SK-N-SH (cell line): ENCODE measurements around the gene SMCO2.

Experiments
- GABPA ChIP-seq: IDR thresholded peaks from 2 replicates; pipeline ENCODE4 v1.4.0; 2012; ENCODE audit warnings: low read depth, mild to moderate bottlenecking
- POLR2AphosphoS5 ChIP-seq: IDR thresholded peaks from 2 replicates; pipeline ENCODE4 v1.6.1; 2012; ENCODE audit warnings: low read depth, low read length
- SIN3A ChIP-seq: IDR thresholded peaks from 2 replicates; pipeline ENCODE4 v1.6.1; 2012; ENCODE audit warnings: low read depth, mild to moderate bottlenecking, low read length, moderate library complexity, borderline replicate concordance
- TF ChIP-seq, protein P1 (sequence below): fragments of 200-600 bp; sonication (generic); IDR thresholded peaks from 2 replicates; pipeline ENCODE4 v1.6.1; 2017; ENCODE audit warnings: antibody characterized with exemption, mild to moderate bottlenecking, moderate library complexity
- TF ChIP-seq, protein P2 (sequence below): IDR thresholded peaks from 2 replicates; pipeline ENCODE4 v1.6.1; 2012; ENCODE audit warnings: mild to moderate bottlenecking, low read depth, low read length, moderate library complexity

- TF ChIP-seq SIN3A: no peak
- TF ChIP-seq, protein P1, sequence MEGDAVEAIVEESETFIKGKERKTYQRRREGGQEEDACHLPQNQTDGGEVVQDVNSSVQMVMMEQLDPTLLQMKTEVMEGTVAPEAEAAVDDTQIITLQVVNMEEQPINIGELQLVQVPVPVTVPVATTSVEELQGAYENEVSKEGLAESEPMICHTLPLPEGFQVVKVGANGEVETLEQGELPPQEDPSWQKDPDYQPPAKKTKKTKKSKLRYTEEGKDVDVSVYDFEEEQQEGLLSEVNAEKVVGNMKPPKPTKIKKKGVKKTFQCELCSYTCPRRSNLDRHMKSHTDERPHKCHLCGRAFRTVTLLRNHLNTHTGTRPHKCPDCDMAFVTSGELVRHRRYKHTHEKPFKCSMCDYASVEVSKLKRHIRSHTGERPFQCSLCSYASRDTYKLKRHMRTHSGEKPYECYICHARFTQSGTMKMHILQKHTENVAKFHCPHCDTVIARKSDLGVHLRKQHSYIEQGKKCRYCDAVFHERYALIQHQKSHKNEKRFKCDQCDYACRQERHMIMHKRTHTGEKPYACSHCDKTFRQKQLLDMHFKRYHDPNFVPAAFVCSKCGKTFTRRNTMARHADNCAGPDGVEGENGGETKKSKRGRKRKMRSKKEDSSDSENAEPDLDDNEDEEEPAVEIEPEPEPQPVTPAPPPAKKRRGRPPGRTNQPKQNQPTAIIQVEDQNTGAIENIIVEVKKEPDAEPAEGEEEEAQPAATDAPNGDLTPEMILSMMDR: no peak
- TF ChIP-seq GABPA: no peak
- TF ChIP-seq POLR2AphosphoS5: no peak
- TF ChIP-seq, protein P2, sequence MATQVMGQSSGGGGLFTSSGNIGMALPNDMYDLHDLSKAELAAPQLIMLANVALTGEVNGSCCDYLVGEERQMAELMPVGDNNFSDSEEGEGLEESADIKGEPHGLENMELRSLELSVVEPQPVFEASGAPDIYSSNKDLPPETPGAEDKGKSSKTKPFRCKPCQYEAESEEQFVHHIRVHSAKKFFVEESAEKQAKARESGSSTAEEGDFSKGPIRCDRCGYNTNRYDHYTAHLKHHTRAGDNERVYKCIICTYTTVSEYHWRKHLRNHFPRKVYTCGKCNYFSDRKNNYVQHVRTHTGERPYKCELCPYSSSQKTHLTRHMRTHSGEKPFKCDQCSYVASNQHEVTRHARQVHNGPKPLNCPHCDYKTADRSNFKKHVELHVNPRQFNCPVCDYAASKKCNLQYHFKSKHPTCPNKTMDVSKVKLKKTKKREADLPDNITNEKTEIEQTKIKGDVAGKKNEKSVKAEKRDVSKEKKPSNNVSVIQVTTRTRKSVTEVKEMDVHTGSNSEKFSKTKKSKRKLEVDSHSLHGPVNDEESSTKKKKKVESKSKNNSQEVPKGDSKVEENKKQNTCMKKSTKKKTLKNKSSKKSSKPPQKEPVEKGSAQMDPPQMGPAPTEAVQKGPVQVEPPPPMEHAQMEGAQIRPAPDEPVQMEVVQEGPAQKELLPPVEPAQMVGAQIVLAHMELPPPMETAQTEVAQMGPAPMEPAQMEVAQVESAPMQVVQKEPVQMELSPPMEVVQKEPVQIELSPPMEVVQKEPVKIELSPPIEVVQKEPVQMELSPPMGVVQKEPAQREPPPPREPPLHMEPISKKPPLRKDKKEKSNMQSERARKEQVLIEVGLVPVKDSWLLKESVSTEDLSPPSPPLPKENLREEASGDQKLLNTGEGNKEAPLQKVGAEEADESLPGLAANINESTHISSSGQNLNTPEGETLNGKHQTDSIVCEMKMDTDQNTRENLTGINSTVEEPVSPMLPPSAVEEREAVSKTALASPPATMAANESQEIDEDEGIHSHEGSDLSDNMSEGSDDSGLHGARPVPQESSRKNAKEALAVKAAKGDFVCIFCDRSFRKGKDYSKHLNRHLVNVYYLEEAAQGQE: no peak
These were observed at the start of gene SMCO2 for GRCh38 chr12:27446436-27446835.
